Rectal smooth muscle tissue (tissue), 1 donor: ENCODE measurements around the gene BTBD9.

Source experiments
- H3K27ac ChIP-seq: one replicate; pipeline ENCODE4 v1.7.0; 2013; ENCODE audit warnings: low read depth, low read length, inconsistent platforms
- H3K27me3 ChIP-seq: one replicate; pipeline ENCODE4 v1.7.0; 2013; ENCODE audit warnings: low read length; ENCODE audit not compliant: control insufficient read depth, insufficient read depth
- H3K36me3 ChIP-seq: one replicate; pipeline ENCODE4 v1.7.0; 2013; ENCODE audit warnings: low read length; ENCODE audit not compliant: control insufficient read depth, insufficient read depth
- H3K4me1 ChIP-seq: one replicate; pipeline ENCODE4 v1.7.0; 2013; ENCODE audit warnings: low read length; ENCODE audit not compliant: control insufficient read depth, insufficient read depth
- H3K4me3 ChIP-seq: one replicate; pipeline ENCODE4 v1.7.0; 2013; ENCODE audit warnings: low read length
- H3K9ac ChIP-seq: one replicate; pipeline ENCODE4 v1.7.0; 2013; ENCODE audit warnings: low read length

Gene BTBD9

GRCh38 chr6:38508286-38508685, 131.4 kb downstream of the BTBD9 start:
- H3K36me3 ChIP-seq = no peaks in the 10 kb centered on the region
- H3K27ac ChIP-seq = no peak overlapping the region
- H3K4me1 ChIP-seq = no peaks in the 10 kb centered on the region
- H3K4me3 ChIP-seq = no peak overlapping the region
- no peak overlapping the region for H3K9ac ChIP-seq
- no peaks in the 10 kb centered on the region for H3K27me3 ChIP-seq

- no peaks in the 10 kb centered on the region for H3K36me3 ChIP-seq
- no peak overlapping the region for H3K9ac ChIP-seq
- no peaks in the 10 kb centered on the region for H3K27me3 ChIP-seq
- H3K4me3 ChIP-seq = no peak overlapping the region
- no peaks in the 10 kb centered on the region for H3K4me1 ChIP-seq
- H3K27ac ChIP-seq = no peak overlapping the region
Measured at GRCh38 chr6:38507173-38507572, 132.6 kb downstream of the BTBD9 start.

DNA sequence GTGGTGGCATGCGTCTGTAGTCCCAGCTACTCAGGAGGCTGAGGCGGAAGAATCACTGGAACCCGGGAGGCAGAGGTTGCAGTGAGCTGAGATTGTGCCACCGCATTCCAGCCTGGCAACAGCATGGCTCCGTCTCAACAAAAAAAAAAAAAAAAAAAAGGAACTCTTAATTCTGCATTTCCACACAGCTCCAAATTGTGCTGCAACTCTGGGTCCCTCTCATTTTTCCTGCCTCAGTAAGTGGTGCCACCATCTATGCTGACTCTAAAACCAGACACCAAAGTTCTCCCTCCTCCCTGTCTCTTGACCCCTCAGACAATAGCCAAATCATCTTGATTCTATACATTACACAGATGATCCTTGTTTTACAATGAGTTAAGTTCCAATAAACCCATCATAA, 133.9 kb downstream of the BTBD9 start:
- Histone ChIP-seq H3K27ac (no peak overlapping the region), H3K27me3 (no peaks in the 10 kb centered on the region), H3K36me3 (no peaks in the 10 kb centered on the region), H3K9ac (no peak overlapping the region), H3K4me3 (no peak overlapping the region), H3K4me1 (no peaks in the 10 kb centered on the region)

- Histone ChIP-seq H3K27me3 (no peaks in the 10 kb centered on the region), H3K4me1 (no peaks in the 10 kb centered on the region), H3K4me3 (no peak overlapping the region), H3K27ac (no peak overlapping the region), H3K36me3 (no peaks in the 10 kb centered on the region), H3K9ac (no peak overlapping the region)
Measured at GRCh38 chr6:38504996-38505395, 134.7 kb downstream of the BTBD9 start.

GRCh38 chr6:38503960-38504682, 135.6 kb downstream of the BTBD9 start:
- H3K9ac ChIP-seq = no peak overlapping the region

GRCh38 chr6:38503032-38503773, 136.5 kb downstream of the BTBD9 start:
- Histone ChIP-seq H3K4me3 (no peak overlapping the region), H3K27me3 (no peaks in the 10 kb centered on the region), H3K9ac (no peak overlapping the region), H3K36me3 (no peaks in the 10 kb centered on the region), H3K27ac (no peak overlapping the region), H3K4me1 (no peaks in the 10 kb centered on the region)

More at GRCh38 chr6:38503960-38504682, 135.6 kb downstream of the BTBD9 start:
- Histone ChIP-seq H3K36me3 (no peaks in the 10 kb centered on the region), H3K27ac (no peak overlapping the region), H3K4me1 (no peaks in the 10 kb centered on the region), H3K27me3 (no peaks in the 10 kb centered on the region), H3K4me3 (no peak overlapping the region)

DNA sequence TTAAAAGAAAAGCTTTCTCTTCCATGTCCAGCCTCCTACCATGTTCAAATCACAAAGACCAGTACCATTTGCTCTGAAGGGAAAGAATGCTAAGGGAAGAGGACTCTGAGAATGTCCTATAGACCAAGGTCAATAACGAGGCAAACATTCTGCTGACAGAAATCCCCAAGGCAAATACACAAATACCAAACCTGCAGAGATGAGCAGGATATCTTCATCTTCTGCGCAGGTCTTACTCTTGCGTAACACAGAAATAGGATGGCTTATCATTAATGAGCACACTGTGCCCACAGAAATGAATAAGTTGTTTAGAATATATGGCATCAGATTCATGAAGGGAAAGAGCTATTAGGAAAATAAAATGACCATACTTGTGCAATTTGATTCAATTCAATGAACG, 137.3 kb downstream of the BTBD9 start:
- Histone ChIP-seq H3K36me3 (no peaks in the 10 kb centered on the region), H3K4me3 (no peak overlapping the region), H3K27me3 (no peaks in the 10 kb centered on the region), H3K4me1 (no peaks in the 10 kb centered on the region), H3K9ac (no peak overlapping the region), H3K27ac (no peak overlapping the region)

DNA sequence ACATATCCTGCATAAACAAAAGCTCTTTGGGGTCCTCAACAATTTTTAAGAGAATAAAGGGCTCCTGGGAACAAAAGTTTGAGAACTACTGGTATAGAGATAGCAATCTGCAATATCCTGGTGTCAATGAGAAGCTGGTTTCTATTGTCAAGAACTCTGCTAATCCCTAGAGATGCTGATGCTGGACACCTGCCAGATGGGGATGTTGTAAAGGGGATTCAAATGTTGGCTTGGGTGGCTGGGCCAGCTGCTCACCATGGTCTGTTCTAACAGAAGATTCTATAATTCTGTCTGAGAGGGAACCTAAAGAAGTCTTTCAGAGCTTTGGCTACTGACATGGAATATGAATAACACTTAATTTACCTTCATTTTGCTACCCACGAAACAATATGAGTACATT, 137.8 kb downstream of the BTBD9 start:
- no peak overlapping the region for H3K9ac ChIP-seq
- no peak overlapping the region for H3K4me3 ChIP-seq
- H3K27me3 ChIP-seq = no peaks in the 10 kb centered on the region
- H3K27ac ChIP-seq = no peak overlapping the region
- H3K4me1 ChIP-seq = no peaks in the 10 kb centered on the region
- no peaks in the 10 kb centered on the region for H3K36me3 ChIP-seq

DNA sequence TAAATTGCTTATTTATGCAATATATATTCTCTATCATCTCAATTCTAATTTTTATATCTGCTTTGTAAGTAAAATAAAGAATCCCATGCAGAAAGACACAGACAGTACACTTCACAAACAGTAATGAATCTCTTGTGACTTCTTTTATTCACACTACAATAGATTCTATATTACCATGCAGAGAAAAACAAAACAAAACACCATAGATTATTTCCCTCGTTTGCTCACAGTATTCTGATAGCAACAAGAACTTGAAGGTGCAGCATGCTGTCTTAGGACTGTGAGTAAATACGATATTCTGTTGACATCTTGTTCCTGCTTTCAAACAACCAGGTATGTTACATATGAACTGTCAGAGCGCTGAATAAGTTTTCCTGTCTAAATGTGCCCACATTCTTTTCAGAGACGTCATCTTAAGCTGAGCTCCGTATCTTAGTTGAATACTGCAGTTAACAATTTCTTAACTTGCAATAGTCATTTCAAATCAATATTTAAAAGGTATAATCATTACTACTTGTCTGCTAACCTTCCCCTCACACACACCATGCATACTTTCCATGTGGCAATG, 140.1 kb downstream of the BTBD9 start:
- Histone ChIP-seq H3K27ac (no peak overlapping the region), H3K4me3 (no peak overlapping the region), H3K4me1 (no peaks in the 10 kb centered on the region), H3K27me3 (no peaks in the 10 kb centered on the region), H3K9ac (no peak overlapping the region), H3K36me3 (no peaks in the 10 kb centered on the region)

DNA sequence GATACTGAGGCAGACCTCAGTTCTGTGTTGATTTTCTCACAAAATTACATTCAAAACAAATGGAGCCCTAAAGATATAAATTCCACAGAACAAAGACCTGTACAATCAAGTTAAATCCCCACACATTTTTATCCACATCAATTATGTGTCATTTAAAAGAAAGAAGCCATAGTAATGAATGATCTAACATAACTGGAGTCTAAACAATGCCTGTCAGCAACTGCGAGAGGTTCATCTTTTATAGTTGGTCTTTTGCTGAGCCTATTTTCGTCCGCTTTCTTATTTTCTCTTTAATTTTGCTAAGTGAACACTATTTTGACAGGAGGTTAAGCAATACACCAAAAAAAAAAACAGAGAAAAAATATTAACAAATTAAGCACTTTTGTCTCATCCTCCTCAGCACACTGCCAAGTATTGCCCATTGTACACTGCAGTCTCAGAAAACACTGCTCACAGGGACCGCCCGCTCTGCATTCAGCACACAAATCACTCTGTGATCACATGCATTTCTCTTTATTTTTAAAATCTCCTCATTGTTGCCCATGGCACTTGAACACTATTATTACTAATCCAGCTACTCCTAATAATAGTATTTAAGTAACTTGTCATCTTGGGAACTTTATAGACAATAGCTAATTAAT, 140.8 kb downstream of the BTBD9 start:
- Histone ChIP-seq H3K9ac (no peak overlapping the region), H3K4me3 (no peak overlapping the region), H3K27ac (no peak overlapping the region), H3K36me3 (no peaks in the 10 kb centered on the region), H3K27me3 (no peaks in the 10 kb centered on the region), H3K4me1 (no peaks in the 10 kb centered on the region)

DNA sequence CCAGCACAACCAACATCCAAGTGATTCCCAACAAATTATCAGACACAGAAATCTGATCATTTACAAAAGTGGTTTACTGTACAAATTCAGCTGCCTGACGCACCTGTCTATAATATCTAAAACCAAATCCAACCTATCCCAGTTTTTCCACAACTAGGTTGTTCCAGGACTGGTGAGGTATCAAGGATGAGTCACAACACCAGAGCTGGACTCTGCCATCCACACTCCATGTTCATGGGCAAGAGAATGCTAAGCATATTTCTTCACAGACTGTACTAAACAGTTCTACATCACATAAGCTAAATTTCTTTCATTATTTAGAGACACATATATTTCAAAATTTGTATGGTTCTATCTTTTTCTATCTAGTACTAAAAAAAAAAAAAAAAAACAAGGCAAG, 141.6 kb downstream of the BTBD9 start:
- Histone ChIP-seq H3K27me3 (no peaks in the 10 kb centered on the region), H3K9ac (no peak overlapping the region), H3K27ac (no peak overlapping the region), H3K4me3 (no peak overlapping the region), H3K4me1 (no peaks in the 10 kb centered on the region), H3K36me3 (no peaks in the 10 kb centered on the region)

GRCh38 chr6:38497546-38497945, 142.2 kb downstream of the BTBD9 start:
- Histone ChIP-seq H3K27ac (no peak overlapping the region), H3K4me1 (no peaks in the 10 kb centered on the region), H3K9ac (no peak overlapping the region), H3K36me3 (no peaks in the 10 kb centered on the region), H3K27me3 (no peaks in the 10 kb centered on the region), H3K4me3 (no peak overlapping the region)
